ENCODE measurements around the gene DPP6.

The DPP6 gene

DNA sequence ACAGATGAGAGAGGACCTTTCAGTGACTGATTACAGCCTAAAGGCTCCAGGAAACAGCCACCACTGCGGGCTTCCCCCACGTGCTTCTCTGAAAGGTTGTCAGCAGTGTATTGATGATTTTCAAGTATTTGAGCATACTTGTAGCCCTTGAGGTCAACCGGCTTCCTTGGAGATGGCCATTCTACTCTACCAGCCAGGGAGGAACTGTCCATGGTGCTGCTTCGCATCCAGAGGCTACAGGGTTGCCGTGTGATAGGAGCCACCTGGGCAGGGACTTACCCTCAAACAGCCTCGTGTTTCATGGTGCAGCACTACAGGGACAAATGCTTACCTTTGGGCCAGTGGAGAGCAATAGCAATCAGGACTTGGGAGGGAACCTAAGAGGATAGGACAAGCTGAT is 179.5 kb downstream of the DPP6 start:
- Histone ChIP-seq H3K27me3 (ENCODE audit: control insufficient read depth, insufficient read depth, low read length) (no peaks in the 10 kb centered on the region), H3K36me3 (ENCODE audit: control insufficient read depth, insufficient read depth, low read length) (no peaks in the 10 kb centered on the region), H3K4me3 (ENCODE audit: low read length) (no peak overlapping the region), H3K4me1 (ENCODE audit: control insufficient read depth, insufficient read depth, low read length) (no peaks in the 10 kb centered on the region), H3K9me3 (ENCODE audit: control insufficient read depth, low read length) (no peaks in the 10 kb centered on the region), H3K9ac (ENCODE audit: low read length) (no peak overlapping the region)

DNA sequence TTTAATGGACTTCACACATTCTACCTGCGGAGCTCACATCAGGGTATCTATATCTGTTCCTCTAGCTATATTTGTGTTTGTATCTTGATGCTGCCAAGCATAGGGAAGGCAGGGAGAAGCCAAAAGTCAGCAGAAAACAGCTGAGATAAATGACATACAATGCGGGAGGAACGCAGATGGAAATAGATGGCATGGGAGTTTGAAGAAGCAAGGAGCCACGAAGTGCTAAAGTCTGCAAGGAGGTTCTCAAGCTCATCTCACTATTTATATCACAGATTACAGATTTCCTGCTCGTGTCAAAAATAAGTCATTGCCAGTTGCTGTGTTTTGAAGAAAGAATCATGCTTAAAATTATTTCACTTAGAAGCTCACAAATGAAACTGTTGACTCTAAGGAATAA is 180.5 kb downstream of the DPP6 start:
- no peaks in the 10 kb centered on the region for H3K9me3 ChIP-seq (ENCODE audit: control insufficient read depth, low read length)
- no peaks in the 10 kb centered on the region for H3K4me1 ChIP-seq (ENCODE audit: control insufficient read depth, insufficient read depth, low read length)
- H3K36me3 ChIP-seq (ENCODE audit: control insufficient read depth, insufficient read depth, low read length), result no peaks in the 10 kb centered on the region
- H3K27me3 ChIP-seq (ENCODE audit: control insufficient read depth, insufficient read depth, low read length), result no peaks in the 10 kb centered on the region
- H3K9ac ChIP-seq (ENCODE audit: low read length), result no peak overlapping the region
- no peak overlapping the region for H3K4me3 ChIP-seq (ENCODE audit: low read length)

DNA sequence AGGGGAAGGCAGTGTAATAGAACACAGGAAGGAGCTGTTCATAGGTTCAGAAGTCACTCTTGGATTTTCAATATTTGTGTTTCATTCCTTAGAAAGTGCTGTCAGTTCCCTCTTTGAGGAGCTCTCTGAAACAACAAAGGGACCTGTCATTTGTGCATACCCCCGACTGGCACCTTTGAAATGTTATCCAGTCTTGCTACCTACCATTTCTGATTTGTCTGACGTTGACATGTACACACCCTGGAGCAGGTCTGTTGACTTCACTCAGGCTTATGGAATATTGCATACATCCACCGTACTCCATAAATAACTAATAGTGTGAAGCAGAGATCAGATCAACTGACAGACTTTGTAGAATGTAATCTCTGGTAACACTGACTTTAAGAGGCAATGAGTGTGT is 189.8 kb downstream of the DPP6 start:
- H3K9me3 ChIP-seq (ENCODE audit: control insufficient read depth, low read length), result no peaks in the 10 kb centered on the region
- H3K4me3 ChIP-seq (ENCODE audit: low read length), result no peak overlapping the region
- H3K9ac ChIP-seq (ENCODE audit: low read length), result no peak overlapping the region
- H3K36me3 ChIP-seq (ENCODE audit: control insufficient read depth, insufficient read depth, low read length), result no peaks in the 10 kb centered on the region
- H3K4me1 ChIP-seq (ENCODE audit: control insufficient read depth, insufficient read depth, low read length), result no peaks in the 10 kb centered on the region
- no peaks in the 10 kb centered on the region for H3K27me3 ChIP-seq (ENCODE audit: control insufficient read depth, insufficient read depth, low read length)

DNA sequence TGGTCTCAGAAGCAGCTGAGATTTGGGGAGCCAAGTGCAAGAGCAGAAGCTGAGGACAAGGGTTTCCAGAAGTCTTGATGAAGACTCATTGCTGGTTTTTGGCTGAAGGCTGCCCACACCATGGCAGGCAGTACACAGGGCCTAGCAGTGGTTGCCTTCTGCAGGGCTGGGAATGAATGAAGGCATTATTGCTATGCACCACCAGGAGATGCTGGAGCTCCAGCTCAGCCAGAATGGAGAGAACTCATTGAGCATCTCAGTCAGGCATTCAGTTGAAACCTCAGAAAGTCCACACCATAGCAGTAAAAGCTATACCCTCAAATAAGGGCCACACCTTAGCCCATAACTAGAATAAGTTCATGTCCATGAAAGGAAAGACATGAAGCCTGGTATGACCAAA is 190.5 kb downstream of the DPP6 start:
- Histone ChIP-seq H3K36me3 (ENCODE audit: control insufficient read depth, insufficient read depth, low read length) (no peaks in the 10 kb centered on the region), H3K27me3 (ENCODE audit: control insufficient read depth, insufficient read depth, low read length) (no peaks in the 10 kb centered on the region), H3K4me1 (ENCODE audit: control insufficient read depth, insufficient read depth, low read length) (no peaks in the 10 kb centered on the region), H3K9me3 (ENCODE audit: control insufficient read depth, low read length) (no peaks in the 10 kb centered on the region), H3K9ac (ENCODE audit: low read length) (no peak overlapping the region), H3K4me3 (ENCODE audit: low read length) (no peak overlapping the region)

DNA sequence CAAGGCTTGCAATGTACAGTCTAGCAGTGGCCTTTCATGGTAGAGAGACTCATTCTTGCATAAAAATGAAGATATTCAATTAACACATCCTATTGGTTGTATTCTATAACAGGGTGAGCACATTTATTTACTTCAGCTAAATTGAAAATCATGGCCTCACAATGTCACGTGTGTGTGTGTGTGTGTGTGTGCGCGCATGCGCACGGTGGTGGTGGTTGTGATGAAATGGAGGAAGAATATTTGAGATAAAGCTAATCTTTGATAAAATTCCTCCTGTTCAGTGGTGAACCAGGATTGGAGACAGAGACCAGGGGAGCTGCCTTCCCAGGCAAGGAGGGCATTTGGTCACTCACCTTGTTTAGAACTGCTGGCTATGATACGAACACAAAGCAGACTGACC is 199.8 kb downstream of the DPP6 start:
- H3K9ac ChIP-seq (ENCODE audit: low read length), result no peak overlapping the region
- H3K36me3 ChIP-seq (ENCODE audit: control insufficient read depth, insufficient read depth, low read length), result no peaks in the 10 kb centered on the region
- no peaks in the 10 kb centered on the region for H3K9me3 ChIP-seq (ENCODE audit: control insufficient read depth, low read length)
- H3K4me3 ChIP-seq (ENCODE audit: low read length), result no peak overlapping the region
- H3K4me1 ChIP-seq (ENCODE audit: control insufficient read depth, insufficient read depth, low read length), result no peaks in the 10 kb centered on the region
- no peaks in the 10 kb centered on the region for H3K27me3 ChIP-seq (ENCODE audit: control insufficient read depth, insufficient read depth, low read length)

DNA sequence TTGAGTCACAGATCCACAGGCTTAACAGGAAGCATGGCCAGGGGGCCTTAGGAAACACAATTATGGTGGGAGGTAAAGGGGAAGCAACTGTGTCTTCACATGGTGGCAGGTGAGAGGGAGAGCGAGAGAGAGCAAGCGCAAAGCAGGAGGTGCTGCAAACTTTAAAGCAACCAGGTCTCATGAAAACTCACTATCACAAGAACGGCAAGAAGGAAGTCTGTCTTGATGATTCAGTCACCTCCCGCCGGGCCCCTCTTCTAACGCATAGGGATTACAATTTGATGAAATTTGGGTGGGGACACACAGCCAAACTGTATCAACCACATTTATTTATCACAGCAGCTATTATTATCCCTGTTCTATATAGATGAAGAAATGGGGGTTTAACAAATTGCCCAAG is 201.6 kb downstream of the DPP6 start:
- H3K27me3 ChIP-seq (ENCODE audit: control insufficient read depth, insufficient read depth, low read length), result no peaks in the 10 kb centered on the region
- H3K36me3 ChIP-seq (ENCODE audit: control insufficient read depth, insufficient read depth, low read length), result no peaks in the 10 kb centered on the region
- H3K9ac ChIP-seq (ENCODE audit: low read length), result no peak overlapping the region
- no peaks in the 10 kb centered on the region for H3K9me3 ChIP-seq (ENCODE audit: control insufficient read depth, low read length)
- H3K4me3 ChIP-seq (ENCODE audit: low read length), result no peak overlapping the region
- H3K4me1 ChIP-seq (ENCODE audit: control insufficient read depth, insufficient read depth, low read length), result no peaks in the 10 kb centered on the region

DNA sequence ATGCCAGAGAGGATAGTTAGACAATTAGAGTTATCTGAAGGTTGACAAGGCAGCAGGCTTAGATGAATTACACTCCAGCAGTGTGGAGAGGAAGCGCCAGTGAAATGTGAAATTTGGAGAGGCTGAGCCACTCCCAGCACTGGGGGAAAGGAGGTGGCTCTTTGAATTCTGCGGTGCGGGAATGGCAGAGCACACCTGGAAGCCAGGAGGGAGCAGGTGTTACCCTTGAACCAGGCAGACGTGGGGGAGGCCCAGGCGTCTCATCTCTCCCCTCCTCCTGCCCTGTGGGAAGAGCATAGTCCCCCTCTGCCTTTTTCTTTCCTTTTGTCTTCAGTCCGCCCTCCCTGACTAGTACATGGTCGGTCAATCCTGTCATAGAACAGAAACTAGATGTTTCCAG is 203.1 kb downstream of the DPP6 start:
- Histone ChIP-seq H3K36me3 (ENCODE audit: control insufficient read depth, insufficient read depth, low read length) (no peaks in the 10 kb centered on the region), H3K9me3 (ENCODE audit: control insufficient read depth, low read length) (no peaks in the 10 kb centered on the region), H3K27me3 (ENCODE audit: control insufficient read depth, insufficient read depth, low read length) (no peaks in the 10 kb centered on the region), H3K9ac (ENCODE audit: low read length) (no peak overlapping the region), H3K4me1 (ENCODE audit: control insufficient read depth, insufficient read depth, low read length) (no peaks in the 10 kb centered on the region), H3K4me3 (ENCODE audit: low read length) (no peak overlapping the region)

DNA sequence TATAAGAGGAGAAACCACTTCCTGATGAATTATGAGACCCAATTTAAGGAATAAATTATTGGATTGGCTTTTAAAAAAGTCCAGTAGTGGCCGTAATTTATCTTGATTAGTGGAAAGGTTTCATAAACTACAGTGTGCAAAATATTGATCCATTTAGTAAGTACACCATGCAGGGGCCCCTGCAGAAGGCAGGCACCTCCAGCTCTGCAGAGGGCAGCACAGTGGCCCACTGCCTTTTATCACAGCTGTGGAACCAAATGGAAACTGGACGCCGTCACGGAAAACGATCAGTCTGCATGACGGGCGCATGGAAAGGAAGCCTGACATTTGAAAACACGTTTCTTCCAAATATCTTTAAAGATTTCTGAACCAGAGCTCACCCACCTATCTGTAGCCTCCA is 204.0 kb downstream of the DPP6 start:
- no peaks in the 10 kb centered on the region for H3K4me1 ChIP-seq (ENCODE audit: control insufficient read depth, insufficient read depth, low read length)
- no peak overlapping the region for H3K9ac ChIP-seq (ENCODE audit: low read length)

DNA sequence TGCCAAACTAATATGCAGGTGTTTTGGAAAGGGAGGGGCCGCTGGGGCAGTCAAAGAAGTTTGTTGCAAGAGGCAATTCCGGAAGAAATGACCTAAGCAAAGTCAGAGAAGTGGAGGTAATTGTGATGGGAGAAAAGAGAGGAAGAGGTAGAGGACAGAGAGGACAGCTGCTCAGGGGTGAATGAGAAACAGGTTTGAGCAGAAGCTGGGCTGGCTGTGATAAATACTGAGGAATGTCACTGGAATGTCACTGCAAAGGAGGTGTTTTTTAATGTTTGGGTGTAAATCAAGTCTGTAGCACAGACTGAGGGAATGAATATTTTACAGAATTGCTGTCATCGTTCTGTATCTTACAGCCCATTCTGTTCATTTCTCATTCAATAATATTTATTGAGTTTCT is 207.2 kb downstream of the DPP6 start:
- Histone ChIP-seq H3K4me1 (ENCODE audit: control insufficient read depth, insufficient read depth, low read length) (no peaks in the 10 kb centered on the region), H3K9ac (ENCODE audit: low read length) (no peak overlapping the region), H3K9me3 (ENCODE audit: control insufficient read depth, low read length) (no peaks in the 10 kb centered on the region), H3K27me3 (ENCODE audit: control insufficient read depth, insufficient read depth, low read length) (no peaks in the 10 kb centered on the region), H3K36me3 (ENCODE audit: control insufficient read depth, insufficient read depth, low read length) (no peaks in the 10 kb centered on the region), H3K4me3 (ENCODE audit: low read length) (no peak overlapping the region)

More for the DNA sequence above, 204.0 kb downstream of the DPP6 start:
- Histone ChIP-seq H3K4me3 (ENCODE audit: low read length) (no peak overlapping the region), H3K27me3 (ENCODE audit: control insufficient read depth, insufficient read depth, low read length) (no peaks in the 10 kb centered on the region), H3K36me3 (ENCODE audit: control insufficient read depth, insufficient read depth, low read length) (no peaks in the 10 kb centered on the region), H3K9me3 (ENCODE audit: control insufficient read depth, low read length) (no peaks in the 10 kb centered on the region)

DNA sequence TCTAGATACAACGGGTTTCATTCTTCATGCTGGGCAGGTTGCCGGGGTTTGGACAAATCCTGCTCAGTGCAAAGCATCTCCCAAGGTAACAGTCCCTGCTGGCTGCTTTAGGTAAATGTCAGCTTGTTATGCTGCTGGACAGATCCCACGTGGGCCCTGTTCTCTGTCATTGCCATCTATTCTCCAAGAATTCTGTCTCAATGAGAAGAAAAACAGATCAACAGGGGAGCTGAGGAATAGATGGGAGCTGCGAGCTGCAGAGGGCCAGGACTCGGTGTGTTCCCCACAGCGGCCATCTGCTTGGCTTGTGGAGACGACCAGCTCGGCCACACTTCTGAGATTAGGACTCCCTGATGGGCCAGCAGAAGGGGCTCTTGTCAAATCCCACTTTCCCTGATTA is 235.2 kb downstream of the DPP6 start:
- Histone ChIP-seq H3K27me3 (ENCODE audit: control insufficient read depth, insufficient read depth, low read length) (no peaks in the 10 kb centered on the region), H3K4me3 (ENCODE audit: low read length) (no peak overlapping the region), H3K9me3 (ENCODE audit: control insufficient read depth, low read length) (no peaks in the 10 kb centered on the region), H3K9ac (ENCODE audit: low read length) (no peak overlapping the region), H3K4me1 (ENCODE audit: control insufficient read depth, insufficient read depth, low read length) (no peaks in the 10 kb centered on the region), H3K36me3 (ENCODE audit: control insufficient read depth, insufficient read depth, low read length) (no peaks in the 10 kb centered on the region)

DNA sequence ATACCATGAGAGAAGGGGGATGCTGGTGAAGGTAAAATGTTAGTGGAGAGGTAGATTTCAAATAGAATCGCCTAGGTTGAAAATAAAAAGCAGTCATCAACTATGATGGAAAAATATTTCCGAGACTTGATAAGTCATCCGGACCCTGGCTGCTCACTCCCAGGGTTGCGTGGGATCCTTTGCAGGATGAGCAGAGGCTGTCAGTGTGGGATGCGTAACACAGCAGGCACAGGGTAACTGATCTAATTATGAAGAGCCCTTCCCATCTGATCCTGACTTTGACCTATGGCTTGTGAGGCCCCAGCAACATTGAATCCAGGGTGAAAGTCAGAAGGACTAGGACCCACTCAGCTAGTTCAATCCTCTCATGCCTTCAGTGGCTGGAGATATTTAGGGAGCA is 236.9 kb downstream of the DPP6 start:
- no peaks in the 10 kb centered on the region for H3K4me1 ChIP-seq (ENCODE audit: control insufficient read depth, insufficient read depth, low read length)
- no peak overlapping the region for H3K9ac ChIP-seq (ENCODE audit: low read length)
- H3K9me3 ChIP-seq (ENCODE audit: control insufficient read depth, low read length), result no peaks in the 10 kb centered on the region
- H3K36me3 ChIP-seq (ENCODE audit: control insufficient read depth, insufficient read depth, low read length), result no peaks in the 10 kb centered on the region
- H3K4me3 ChIP-seq (ENCODE audit: low read length), result no peak overlapping the region
- no peaks in the 10 kb centered on the region for H3K27me3 ChIP-seq (ENCODE audit: control insufficient read depth, insufficient read depth, low read length)

DNA sequence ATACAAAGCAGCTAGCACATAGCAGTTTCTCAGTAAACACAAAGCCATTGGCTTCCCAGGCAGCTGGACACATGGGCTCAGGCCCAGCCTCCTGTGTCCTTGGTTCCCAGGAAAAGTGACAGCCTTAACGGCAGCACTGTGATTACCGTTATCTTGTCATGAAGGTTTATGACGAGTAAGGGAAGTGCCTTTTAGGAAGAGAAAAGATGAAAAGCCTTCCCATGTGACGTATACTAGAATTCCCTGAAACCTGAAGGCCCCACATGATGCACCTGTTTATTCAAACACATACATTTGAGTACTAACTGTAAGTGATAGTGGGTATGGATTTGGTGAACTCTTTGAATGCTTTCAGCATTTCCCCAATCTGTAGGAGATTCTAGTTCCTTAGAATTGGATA is 244.2 kb downstream of the DPP6 start:
- Histone ChIP-seq H3K27me3 (ENCODE audit: control insufficient read depth, insufficient read depth, low read length) (no peaks in the 10 kb centered on the region), H3K4me3 (ENCODE audit: low read length) (no peak overlapping the region), H3K9me3 (ENCODE audit: control insufficient read depth, low read length) (no peaks in the 10 kb centered on the region), H3K9ac (ENCODE audit: low read length) (no peak overlapping the region), H3K4me1 (ENCODE audit: control insufficient read depth, insufficient read depth, low read length) (no peaks in the 10 kb centered on the region), H3K36me3 (ENCODE audit: control insufficient read depth, insufficient read depth, low read length) (no peaks in the 10 kb centered on the region)

DNA sequence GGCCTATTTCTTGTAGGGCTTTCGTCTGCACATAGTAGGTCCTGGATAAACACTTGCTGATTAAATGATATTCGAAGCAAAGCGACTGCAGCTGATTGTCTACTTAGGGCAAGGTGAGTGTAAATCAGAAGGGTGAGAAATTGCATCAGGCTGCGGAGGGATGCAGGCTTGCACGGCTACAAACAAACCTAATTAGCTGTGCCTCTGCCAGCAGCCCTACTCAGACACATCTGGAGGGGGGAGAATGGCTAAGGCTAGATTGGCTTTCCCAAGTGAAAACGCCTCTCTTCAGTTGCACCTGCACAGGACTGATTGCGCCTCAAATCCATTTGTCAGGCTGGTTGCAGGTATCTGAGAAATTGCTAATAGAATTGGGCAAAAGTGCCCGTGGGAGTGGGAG is 247.5 kb downstream of the DPP6 start:
- Histone ChIP-seq H3K9ac (ENCODE audit: low read length) (no peak overlapping the region), H3K9me3 (ENCODE audit: control insufficient read depth, low read length) (no peaks in the 10 kb centered on the region), H3K4me3 (ENCODE audit: low read length) (no peak overlapping the region), H3K36me3 (ENCODE audit: control insufficient read depth, insufficient read depth, low read length) (no peaks in the 10 kb centered on the region), H3K4me1 (ENCODE audit: control insufficient read depth, insufficient read depth, low read length) (no peaks in the 10 kb centered on the region), H3K27me3 (ENCODE audit: control insufficient read depth, insufficient read depth, low read length) (no peaks in the 10 kb centered on the region)

Data from mucosa of stomach (tissue), 1 donor.